Neural crest cell (in vitro differentiated cells): ENCODE measurements around the gene FLOT2. TPM values are rescaled to one million over a fixed set of nuclear protein-coding genes. Genes with fewer than 3 reads are reported as not detected.
"Not testable (repeated sequence)": the region's sequence is repeated elsewhere in the genome, so short reads cannot be mapped to it uniquely, and the experiment has no call there.

Source experiments
- DNase-seq: peaks from one replicate; pipeline ENCODE4 v3.0.0; 2021; ENCODE audit warnings: low read depth, mixed read lengths, low spot score
- H3K27ac Mint-ChIP-seq: one replicate; pipeline ENCODE4 v1.8.0; 2021; ENCODE audit warnings: mild to moderate bottlenecking, mixed read lengths; ENCODE audit not compliant: unreplicated experiment
- H3K27me3 Mint-ChIP-seq: 2 replicates; pipeline ENCODE4 v1.8.0; 2021; ENCODE audit warnings: low read depth, mild to moderate bottlenecking, mixed read lengths
- H3K36me3 Mint-ChIP-seq: 2 replicates; pipeline ENCODE4 v1.8.0; 2021; ENCODE audit warnings: low read depth, mild to moderate bottlenecking, mixed read lengths
- H3K4me1 Mint-ChIP-seq: 2 replicates; pipeline ENCODE4 v1.8.0; 2021; ENCODE audit warnings: mixed read lengths
- H3K4me3 Mint-ChIP-seq: one replicate; pipeline ENCODE4 v1.8.0; 2021; ENCODE audit warnings: mild to moderate bottlenecking, mixed read lengths
- H3K9me3 Mint-ChIP-seq: 2 replicates; pipeline ENCODE4 v1.8.0; 2021; ENCODE audit warnings: mixed read lengths
- CTCF ChIP-seq: fragments of 200-600 bp; sonication (generic); conservative IDR thresholded peaks from 2 replicates; pipeline ENCODE4 v1.5.0; 2021; ENCODE audit warnings: antibody characterized with exemption, mild to moderate bottlenecking
- total RNA-seq: library from RNA; stranded (reverse); gene quantifications from 2 replicates; pipeline ENCODE4 v1.2.1, GENCODE V29; 2021

Gene FLOT2
- total RNA-seq, 1 donor from 2014 or later: 133 TPM

GRCh38 chr17:28853295-28853694 lies 44.2 kb downstream of the FLOT2 start:
- no peaks in the 10 kb centered on the region for H3K27me3 Mint-ChIP-seq
- peak overlapping the region; percentile 67 for H3K4me3 Mint-ChIP-seq
- peaks cover 18% of the 10 kb centered on the region for H3K4me1 Mint-ChIP-seq
- no peaks in the 10 kb centered on the region for H3K9me3 Mint-ChIP-seq
- DNase-seq: no peak
- H3K36me3 Mint-ChIP-seq: no peaks in the 10 kb centered on the region
- H3K27ac Mint-ChIP-seq: no peak overlapping the region
- no peak for TF ChIP-seq CTCF

GRCh38 chr17:28849281-28849680 lies 48.3 kb downstream of the FLOT2 start:
- Mint-ChIP-seq H3K36me3 (no peaks in the 10 kb centered on the region), H3K4me3 (peak overlapping the region; percentile 52), H3K27ac (no peak overlapping the region), H3K27me3 (no peaks in the 10 kb centered on the region), H3K4me1 (peaks cover 2% of the 10 kb centered on the region), H3K9me3 (no peaks in the 10 kb centered on the region)
- TF ChIP-seq CTCF: no peak
- no peak for DNase-seq

- H3K4me3 Mint-ChIP-seq: peak overlapping the region; percentile 12
- not testable (repeated sequence) for H3K4me1 Mint-ChIP-seq, H3K36me3 Mint-ChIP-seq, H3K27me3 Mint-ChIP-seq, H3K27ac Mint-ChIP-seq, H3K9me3 Mint-ChIP-seq
- DNase-seq: peak; percentile 14
- peak; percentile 57 for TF ChIP-seq CTCF
Measured at GRCh38 chr17:28848667-28849066, 48.9 kb downstream of the FLOT2 start.

GRCh38 chr17:28846699-28847098 lies 50.8 kb downstream of the FLOT2 start:
- H3K4me1 Mint-ChIP-seq, H3K27ac Mint-ChIP-seq, H3K4me3 Mint-ChIP-seq, H3K9me3 Mint-ChIP-seq, DNase-seq, H3K27me3 Mint-ChIP-seq, H3K36me3 Mint-ChIP-seq: not testable (repeated sequence)

GRCh38 chr17:28846231-28846630 lies 51.3 kb downstream of the FLOT2 start:
- no peak overlapping the region for H3K4me3 Mint-ChIP-seq
- no peak for DNase-seq
- no peaks in the 10 kb centered on the region for H3K36me3 Mint-ChIP-seq
- H3K9me3 Mint-ChIP-seq: no peaks in the 10 kb centered on the region
- no peak for TF ChIP-seq CTCF
- no peaks in the 10 kb centered on the region for H3K27me3 Mint-ChIP-seq
- peaks cover 13% of the 10 kb centered on the region for H3K4me1 Mint-ChIP-seq
- H3K27ac Mint-ChIP-seq: no peak overlapping the region

GRCh38 chr17:28843816-28844148 lies 53.8 kb downstream of the FLOT2 start:
- no peaks in the 10 kb centered on the region for H3K36me3 Mint-ChIP-seq
- peaks cover 21% of the 10 kb centered on the region for H3K4me1 Mint-ChIP-seq
- no peaks in the 10 kb centered on the region for H3K27me3 Mint-ChIP-seq
- no peak overlapping the region for H3K27ac Mint-ChIP-seq
- H3K9me3 Mint-ChIP-seq: no peaks in the 10 kb centered on the region
- no peak for DNase-seq
- no peak for TF ChIP-seq CTCF
- H3K4me3 Mint-ChIP-seq: peak overlapping the region; percentile 69
